NCI-H748 (cell line): Measurements from ENCODE around the gene SIAH3.
"Not testable (repeated sequence)": the region's sequence is repeated elsewhere in the genome, so short reads cannot be mapped to it uniquely, and the experiment has no call there.

Experiments used
- DNase-seq: peaks from one replicate; lab custom pipeline; 2025; ENCODE audit not compliant: unreplicated experiment; lab: John Stamatoyannopoulos, UW

The SIAH3 gene

DNA sequence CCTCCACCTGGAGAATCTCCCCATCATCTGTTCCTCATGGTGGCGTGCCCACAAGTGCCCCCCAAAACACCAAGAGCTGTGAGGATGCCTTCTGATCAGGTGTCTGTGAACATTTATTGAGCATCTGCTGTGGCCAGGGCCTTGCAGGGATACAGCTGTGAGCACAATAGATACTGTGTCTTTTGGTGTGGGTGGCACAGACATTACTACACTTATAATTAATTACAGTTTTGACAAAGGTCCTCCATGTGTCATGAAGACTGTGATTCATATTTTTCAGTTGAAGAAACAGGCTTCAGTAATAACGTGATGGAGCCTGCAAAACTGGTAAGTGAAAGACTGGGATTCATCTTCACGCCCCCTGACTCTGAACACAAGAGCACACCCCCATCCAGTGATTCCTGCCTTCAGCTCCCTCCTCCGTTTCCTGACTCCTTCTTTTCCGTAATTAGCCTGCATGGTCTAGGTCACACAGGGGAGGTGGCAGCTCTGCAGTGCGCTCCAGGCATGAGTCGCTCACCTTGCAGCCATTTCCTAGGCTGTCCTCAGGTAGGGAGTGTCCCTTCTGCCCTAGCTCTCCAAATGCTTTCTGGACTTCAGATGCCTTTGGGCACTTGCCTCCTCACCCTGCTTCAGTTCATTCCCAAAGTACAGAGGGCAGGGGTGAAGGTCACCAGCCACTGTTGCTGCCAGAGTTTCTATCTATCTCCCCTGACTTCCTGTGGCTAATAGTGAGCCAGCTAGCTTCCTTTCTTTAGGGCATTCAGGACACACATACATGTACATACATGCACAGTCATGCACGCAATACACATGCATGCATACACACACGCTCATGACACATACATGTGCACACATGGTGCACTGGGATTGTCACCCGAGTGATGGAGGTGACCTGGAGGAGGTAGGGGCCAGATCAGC lies 66.5 kb downstream of the SIAH3 start:
- DNase-seq = no peak

DNA sequence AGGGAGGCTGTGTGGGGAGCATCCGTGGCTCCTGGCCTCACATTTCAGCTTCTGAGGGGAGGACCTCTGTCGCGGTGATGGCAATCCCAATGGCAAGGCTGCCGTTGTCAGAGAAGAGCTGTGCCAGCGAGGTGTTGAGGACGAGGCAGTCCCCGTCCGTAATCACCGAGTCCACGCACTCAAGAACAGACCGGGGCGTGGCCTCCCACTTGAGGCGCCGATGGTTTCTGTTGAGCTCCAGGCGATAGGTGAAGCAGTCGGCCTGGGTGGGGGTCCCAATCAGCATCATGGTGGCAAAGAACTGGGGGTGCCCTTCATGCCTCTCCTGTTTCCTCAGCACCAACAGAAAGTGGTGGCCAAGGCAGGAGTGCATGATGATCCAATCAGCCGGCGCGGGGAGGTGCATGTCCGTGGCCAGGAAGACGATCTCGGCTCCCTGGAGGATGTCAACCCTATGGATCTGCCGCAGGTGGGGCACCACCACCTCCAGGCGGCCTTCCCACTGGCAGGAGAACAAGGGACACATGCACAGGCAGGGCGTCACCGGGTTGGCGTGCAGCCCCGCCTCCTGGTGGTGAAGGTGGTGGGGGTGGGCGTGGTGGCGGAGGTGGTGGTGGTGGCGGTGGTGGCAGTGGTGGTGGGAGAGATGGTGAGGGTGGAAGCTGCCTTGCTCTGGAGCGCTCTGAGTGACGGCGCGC lies 68.1 kb downstream of the SIAH3 start:
- DNase-seq = no peak

DNA sequence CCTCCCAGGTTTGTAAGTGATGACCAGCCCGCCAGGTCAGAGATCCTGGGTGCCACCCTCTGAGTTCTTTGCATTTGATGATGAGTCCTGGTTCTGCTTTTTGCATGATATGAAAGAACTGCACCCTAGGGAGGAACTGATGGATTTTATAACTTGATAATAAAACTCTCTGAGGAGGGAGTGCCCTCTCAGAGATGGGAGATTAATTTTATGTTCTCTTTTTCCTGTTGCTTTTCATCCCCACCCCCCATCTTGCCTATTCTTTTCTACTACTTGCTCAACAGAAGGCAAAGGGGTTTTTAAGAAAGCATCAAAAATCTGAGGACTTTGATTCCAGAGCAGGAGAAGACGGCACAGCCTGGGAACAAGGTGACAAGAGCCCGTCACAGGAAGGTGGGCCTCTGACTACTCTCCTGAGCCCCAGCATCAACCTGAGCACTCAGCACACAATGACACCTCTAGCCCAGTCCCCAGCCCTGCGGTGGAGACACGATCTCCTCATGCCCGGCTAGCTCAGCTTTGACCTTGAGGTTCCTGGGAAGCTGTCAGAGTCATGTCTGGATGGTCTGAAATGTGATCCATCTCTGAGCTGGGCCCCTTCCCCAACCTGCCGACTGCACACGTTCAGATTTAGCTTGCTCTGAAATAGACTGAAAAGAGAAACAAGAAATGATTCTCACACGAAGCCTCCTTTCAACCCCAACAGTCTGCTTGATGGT lies 69.1 kb downstream of the SIAH3 start:
- DNase-seq = no peak

DNA sequence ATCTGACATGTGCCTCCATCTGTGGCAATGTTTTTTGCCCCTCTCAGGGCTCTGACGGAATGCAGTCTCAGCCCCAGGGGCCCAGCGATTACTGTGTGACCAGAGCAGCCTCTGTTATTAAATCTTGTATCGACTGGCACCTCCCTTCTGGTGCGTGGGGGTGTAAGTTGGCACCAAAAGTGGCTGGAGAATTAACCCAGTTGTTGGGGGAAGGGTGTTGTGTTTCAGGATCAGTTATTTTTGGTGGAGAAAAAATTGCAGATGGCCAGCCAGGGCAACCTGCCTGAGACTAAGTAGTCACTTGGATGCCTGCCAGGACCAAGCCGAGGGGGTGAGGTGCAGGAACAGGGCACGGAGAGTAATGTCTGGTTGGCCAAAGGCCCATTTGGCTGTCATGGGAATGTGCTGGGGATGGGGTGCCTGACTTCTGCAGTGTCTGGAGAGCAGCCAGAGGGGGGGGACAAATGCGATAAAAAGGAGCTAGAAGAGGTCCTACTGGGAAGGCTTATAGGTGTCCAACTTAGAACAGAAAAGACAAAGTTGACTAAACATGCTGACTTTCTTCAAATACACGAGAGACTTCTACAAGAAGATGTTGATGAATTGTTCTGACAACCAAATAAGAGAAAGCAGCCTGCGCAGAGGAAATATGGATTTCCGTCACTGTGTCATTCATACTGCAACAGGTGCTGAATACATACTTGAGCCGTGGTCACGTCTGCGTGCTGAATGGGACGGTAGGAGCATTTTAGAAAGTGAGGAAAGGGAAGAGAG lies 69.8 kb downstream of the SIAH3 start:
- peak; percentile 86 for DNase-seq

DNA sequence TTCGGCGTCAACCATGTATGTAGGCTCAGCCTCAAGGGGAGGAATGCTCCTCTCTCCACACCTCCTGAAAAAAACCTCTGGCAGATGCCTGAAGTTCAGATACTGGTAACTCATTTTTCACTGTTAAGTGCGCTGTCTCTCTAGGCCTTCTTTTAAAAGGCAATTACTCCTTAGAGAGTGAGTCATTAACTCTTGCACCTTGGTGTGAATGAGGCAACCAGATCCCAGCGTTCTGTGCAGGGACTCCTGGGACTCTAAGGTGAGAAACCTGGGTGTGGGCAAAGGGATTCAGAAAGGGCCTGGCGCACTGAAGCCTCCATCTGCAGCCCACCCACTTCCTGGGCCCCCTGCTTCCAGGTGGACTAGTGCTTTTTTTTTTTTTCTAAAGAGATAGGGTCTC lies 71.7 kb downstream of the SIAH3 start:
- DNase-seq = no peak

DNA sequence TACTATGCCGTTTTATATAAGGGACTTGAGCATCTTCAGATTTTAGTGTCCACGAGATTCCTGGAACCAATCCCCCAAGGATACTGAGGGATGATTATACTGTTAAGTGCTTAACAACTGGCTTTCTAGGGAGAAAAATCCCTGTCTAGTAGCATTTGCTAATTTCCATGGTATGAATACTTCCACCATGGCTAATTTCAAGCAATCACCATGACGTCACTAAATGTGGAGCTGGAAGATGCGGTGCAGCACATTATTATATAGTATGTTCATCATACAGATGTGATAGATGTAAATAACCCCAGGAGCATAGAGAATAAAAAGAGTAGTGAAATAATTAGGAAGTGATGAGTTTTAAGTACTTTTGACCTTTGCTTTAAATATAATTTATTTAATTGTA lies 72.7 kb downstream of the SIAH3 start:
- DNase-seq = no peak

DNA sequence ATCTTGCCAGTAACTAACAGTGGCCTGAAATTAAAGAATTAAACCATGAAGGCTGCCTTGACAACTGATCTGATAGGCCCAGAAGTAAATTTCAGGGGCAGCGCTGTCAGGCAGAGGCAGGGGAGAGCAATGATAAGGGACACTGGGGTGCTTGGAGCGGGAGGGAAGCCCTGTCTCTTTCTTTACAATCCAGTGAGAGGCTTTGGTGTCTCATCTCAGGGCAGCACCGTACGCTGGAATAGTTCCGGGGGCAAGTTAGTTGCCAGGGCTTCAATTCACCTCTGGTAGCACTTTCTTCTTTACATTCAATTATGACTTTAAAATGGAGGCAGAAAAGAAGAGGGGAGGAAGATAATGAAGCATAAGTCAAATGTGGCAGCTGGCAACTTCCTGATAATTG lies 74.8 kb downstream of the SIAH3 start:
- no peak for DNase-seq

DNA sequence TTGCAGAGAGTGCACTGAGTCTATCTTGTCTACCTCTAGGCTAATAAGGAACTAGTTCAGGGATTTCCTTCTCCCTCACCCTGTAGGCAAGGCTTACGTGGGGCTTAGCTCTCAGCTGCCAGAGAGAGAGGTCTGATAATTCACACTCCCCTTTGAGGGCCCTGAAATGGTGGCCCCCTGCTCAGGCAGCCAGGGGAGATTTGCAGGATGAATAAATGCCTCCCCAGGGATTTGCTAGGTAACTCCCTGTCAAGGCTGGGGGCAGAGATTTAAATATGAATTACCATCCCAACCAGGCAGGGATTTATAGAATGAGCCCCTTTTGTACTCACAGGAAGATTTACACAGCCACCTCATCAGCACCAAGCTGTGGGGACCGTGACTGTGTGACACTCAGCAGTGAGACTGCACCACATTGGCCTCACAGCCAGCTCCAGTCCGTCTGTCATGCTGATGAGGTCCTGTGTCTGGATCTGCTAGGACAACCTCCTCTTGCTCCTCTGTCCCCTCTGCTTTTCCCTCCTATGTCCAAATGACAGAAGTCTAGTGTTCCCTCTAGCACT lies 76.1 kb downstream of the SIAH3 start:
- DNase-seq = no peak

DNA sequence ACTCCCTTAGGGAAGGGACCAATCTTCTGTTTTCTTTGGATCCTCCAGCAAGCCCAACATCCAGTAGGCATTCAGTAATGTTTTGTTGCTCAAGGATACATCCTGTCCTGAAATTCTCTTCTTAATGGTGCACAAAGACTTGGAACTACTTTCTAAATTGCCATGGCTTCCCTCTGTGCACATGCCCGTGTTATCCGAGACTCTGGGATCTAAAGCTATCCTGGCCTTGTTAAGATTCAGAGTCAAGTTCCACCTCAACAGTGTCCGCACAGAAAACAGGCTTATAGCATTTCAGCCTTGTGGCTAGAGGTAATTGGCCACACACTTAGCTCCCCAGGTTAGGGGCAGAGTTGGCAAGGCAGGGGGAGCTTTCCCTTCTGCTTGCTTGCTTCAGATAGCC lies 77.6 kb downstream of the SIAH3 start:
- no peak for DNase-seq

DNA sequence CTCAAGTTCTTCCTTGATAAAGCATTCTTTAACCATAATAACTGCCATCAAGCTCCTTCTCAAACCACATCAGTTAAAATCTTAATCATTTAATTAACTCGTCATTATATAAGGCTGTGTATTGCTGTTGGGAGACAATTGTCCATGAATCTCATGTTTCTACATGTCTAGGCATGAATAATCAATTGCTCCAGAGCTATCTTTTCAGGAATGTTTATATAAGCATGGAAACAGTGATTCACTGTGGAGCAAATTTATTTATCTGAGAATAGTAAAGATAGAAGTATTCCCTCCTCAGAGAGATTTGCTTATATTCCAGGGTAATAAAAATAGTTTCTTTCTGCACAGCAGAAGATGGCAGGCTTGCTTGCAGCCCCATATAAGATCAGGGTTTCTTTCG lies 78.3 kb downstream of the SIAH3 start:
- DNase-seq = peak; percentile 55

DNA sequence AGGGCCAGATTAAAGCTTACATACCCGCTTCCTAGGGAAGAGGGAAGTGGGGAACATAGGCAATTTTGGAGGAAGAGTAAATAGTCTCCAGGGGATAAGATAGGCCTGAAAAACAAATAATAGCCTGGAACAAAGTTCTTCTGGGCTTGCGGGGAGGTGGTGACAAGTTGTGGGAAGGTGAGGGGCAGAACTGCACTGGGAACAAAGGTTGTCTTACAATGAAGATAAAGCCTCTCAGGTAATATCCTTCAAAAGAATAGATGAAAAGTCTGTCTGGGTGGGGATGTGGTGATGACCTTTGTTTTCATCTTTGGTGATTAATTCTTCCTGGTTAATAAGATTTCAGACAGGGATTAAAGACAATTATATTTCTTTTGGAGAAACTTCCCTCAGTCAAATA lies 80.7 kb downstream of the SIAH3 start:
- no peak for DNase-seq

DNA sequence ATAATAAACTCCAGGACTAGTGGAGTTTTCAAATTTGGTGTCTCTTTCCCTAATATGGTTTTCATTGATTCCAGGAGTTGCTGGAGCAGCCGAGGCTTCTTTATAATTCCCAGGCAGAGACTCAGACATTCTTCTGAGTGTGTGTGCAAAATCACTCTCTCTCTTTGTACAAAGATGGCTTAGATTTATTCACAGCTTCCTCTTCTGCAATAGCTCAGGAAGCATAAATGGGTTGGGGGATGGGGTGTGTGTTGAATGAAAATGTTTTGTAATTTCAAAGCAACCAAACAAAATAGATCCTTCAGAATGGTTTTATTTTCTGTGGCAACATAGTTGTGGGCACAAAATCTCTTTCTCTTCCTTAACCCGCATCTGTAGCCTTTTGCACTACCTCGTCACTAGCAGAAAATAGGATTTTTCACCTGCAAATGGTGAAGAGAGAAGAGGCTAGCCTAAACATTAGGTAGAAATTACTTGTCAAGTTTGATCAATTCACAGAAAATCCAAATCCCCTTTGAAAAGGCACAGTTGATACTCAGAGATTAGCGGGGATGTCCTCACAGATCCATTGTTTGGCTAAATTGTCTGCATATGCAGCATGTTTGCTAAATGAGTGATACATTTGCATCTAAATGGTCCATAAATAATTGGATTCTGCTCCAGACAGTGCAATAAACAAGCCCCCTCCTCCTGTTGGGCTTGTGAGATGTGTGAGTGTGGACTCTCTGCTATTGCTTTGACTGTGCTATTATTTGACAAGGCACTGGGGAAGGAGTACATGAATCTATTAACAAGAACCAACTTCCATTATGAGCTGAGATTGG lies 82.7 kb downstream of the SIAH3 start:
- DNase-seq = peak; percentile 13

DNA sequence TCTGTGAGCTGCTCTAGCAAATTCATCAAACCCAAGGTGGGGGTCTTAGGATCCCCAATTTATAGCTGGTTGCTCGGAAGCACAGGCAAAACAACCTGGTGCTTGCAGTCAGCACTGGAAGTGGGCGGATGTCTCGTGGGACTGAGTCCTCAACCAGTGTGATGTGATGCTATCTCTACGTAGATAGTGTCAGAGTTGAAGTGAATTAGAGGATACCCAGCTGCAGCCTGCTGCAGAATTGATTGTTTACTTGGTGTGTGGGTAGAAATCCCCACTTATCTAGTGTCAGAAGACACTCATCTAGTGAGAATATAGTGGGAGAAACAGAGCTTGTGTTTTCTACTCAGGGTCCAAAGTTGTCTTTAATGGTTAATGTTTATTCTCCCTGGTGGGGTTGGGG lies 86.1 kb downstream of the SIAH3 start:
- no peak for DNase-seq

DNA sequence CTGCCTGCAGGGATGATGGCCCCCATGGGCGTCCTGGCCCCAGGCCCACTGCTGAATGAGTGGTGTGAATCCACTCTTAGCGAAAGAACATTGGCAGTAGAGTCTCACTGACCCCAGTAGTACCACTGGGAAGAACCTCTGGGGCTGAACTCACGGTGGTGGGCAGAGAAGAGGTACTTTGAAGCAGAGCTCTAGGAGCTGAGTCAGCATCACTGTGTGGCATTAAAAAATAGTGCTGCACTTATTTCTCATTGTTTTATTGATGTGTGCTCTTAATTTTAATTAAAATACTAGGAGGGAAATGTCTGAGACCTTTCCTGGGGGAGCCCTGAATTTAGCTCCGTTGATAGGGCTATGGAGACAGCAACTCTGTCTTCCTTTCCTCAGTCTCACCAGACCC lies 88.1 kb downstream of the SIAH3 start:
- DNase-seq = no peak

DNA sequence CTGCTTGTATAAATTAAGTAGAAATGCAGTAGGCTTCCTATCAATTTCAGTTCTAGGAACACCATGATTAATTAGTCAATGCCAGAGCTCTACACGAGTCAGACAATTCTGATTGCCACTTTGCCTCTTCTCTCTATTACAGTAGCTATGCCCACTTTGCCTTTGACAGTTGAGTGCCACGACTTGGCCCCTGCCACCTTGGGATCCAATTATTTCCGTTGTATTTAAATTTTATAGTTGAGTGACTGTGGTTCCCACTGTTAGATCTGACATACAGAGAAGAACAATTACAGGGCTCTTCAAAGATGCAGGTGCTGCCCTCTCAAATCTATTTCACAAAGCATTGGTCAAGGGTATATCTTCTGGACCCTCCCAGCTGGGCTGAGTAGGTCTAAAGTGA lies 94.0 kb downstream of the SIAH3 start:
- not testable (repeated sequence) for DNase-seq

DNA sequence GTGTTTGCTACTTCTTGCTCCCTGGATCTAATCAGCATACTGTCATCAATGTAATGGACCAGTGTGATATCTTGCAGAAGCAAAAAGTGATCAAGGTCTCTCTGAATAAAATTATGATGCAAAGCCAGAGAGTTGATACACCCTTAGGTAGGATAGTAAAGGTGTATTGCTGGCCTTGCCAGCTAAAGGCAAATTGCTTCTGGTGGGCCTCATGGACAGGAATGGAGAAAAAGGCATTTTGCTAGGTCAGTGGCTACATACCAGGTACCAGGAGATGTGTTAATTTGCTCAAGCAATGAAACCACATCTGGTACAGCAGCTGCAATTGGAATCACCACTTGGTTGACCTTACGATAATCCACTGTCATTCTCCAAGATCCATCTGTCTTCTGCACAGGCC lies 95.1 kb downstream of the SIAH3 start:
- DNase-seq = not testable (repeated sequence)

DNA sequence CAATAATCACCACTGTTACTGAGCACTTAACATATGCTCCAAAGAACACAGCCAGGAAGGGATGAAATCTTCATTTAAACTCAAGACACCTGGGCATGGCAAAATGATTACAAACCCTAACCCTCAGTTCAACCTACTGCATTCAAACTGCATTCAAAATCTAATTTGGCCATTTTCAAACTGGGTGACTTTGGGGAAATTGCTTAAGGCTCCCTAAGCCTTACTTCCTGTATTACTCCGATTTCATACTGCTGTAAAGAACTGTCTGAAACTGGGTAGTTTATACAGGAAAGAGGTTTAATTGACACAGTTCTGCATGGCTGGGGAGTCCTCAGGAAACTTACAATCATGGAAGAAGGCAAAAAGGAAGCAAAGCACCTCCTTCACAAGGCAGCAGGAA lies 99.0 kb downstream of the SIAH3 start:
- DNase-seq = no peak

DNA sequence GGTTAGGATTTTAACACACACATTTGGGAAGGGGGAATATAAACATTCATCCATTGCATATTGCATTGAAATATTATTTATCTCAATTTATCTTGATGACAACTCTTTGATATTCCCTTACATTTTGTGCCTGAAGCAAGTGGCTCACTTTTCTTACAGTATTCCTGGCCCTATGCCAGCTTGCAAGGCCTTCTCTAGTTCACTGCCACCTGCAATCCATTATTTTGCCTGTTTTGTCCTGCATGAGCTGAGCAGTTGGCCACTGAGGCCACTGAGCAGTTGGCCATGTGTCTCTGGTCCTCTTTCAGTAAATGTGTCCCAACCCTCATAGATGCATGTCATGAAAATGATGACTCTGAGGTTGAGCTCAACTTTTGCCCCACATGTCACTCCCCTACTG lies 99.7 kb downstream of the SIAH3 start:
- DNase-seq = no peak

DNA sequence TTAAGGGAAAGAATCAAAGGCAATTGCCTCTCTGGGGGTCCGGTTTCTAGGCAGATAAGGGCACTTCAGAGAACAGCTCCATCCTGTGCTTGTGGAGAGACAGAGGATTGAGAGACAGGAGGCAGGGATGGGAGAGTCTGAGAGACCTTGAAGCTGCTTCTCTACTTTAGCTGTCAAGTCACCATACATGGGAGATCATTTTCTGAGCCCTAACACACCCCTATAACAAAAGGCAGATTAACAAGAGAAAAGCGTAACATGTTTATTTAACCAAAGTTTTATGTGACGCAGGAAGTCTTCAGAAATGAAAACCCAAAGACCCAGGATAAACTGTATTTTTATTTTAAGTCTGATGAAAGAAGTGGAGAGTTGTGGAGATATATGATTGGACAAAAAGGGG lies 101.0 kb downstream of the SIAH3 start:
- DNase-seq = no peak
